ENCODE results near the gene ADGRG3.

ADGRG3 gene

DNA sequence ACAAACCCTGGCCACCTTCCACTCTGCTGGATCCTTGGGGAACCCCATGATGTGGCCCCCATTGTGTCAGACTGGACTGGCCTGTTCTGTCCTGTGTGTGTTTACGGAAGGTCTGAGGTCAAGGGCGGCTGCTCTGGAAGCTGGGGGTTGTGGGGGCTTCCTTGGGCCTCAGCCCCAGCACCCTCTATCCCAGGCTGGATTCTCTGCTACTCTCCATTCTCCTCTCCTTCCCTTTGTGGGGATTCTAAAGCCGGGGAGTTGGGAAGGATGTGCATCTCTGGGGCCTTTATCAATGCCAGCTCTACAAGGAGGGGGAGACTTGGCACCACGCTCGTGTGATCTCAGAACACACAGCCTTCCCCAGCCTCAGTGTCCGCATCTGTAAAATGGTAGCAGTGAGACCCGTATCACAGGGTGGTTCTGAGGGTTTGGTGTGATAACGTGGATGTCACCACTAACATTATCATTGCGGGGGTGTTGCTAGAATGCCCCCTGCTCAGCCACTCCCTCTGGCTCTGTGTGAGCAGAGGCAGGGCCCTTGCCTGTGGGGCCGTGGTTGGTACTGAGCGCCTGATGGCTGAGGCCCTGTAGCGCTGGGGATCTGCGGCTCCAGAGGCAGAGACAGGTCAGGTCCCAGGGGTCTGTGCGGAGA is 21.6 kb upstream of the ADGRG3 start:
- peak; percentile 41 for DNase-seq (ENCODE audit: low spot score)

- DNase-seq (ENCODE audit: low spot score) = no peak
Measured at GRCh38 chr16:57647136-57647875, 20.8 kb upstream of the ADGRG3 start.

DNA sequence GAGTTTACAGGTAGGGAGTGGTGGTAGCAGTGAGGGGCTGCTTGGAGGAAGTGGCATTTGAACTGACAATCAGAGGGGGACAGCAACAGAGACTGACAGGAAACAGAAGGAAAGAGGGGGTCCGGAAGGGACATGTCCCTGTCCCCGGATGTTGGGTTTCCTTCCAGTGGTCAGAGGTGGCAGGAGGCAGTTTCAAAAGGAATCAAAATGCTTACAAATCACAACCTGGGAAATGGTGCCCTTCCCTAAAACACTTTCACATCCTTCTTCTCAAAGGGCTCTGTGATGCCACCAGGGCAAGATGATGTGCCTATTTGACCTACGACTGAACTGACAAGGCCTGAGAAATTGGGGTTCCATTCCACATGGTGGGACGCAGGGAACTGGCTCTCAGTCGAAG is 20.0 kb upstream of the ADGRG3 start:
- no peak for DNase-seq (ENCODE audit: low spot score)

DNA sequence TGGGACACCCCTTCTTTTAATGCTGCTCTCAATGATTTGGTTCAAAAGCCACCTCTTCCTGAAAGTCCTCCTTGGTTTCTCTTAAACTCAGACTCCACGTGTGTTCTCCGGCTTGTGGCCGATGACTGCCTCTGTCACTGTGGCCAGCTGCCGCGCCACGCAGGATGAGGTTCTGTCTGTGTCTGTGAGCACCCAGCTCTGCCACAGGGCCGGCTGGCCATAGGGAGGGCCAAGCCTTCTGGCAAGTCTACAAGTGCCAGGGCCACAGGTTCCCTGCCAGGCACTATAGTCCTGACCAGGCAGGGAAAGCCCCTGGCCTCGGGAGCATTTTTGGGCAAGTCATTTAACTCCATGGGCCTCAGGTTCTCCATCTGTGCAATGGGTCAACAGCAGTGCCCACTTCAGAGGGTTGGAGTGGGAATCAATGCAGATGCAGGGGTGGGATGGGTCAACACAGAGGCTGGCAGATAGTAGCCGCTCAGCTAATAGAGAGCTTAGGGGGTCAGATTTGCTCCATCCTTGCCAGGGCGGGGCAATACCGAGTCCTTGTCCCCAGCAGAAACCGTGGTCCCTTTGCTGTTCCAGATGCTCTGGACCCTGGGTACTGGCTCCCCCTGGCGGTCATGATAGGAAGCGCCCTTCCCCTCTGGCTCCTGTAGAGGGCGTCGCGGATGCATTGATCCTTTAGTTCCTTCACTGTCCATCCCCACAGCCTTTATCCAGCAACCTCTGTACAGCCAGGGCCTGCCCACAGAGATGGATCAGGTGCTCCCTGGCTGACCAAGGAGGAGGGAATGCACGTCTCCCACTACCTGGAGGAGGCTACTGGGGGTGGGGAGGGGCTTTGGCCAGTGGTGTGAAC is 19.3 kb upstream of the ADGRG3 start:
- peak; percentile 89 for DNase-seq (ENCODE audit: low spot score)

DNA sequence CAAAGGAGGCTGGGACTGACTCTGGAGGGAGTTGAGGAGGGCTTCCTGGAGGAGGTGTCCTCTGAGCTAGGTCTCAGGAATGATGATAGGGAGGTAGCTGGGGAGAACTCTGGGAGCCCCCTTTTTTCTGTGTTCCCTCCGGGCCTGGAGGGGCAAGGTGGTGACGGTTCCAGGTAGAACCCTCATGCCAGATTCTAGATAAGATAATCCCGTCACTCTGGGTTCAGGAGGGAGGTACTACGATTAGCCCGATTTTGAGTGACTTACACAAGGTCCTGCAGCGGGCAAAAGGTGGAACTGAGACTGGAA is 18.7 kb upstream of the ADGRG3 start:
- no peak for DNase-seq (ENCODE audit: low spot score)

DNA sequence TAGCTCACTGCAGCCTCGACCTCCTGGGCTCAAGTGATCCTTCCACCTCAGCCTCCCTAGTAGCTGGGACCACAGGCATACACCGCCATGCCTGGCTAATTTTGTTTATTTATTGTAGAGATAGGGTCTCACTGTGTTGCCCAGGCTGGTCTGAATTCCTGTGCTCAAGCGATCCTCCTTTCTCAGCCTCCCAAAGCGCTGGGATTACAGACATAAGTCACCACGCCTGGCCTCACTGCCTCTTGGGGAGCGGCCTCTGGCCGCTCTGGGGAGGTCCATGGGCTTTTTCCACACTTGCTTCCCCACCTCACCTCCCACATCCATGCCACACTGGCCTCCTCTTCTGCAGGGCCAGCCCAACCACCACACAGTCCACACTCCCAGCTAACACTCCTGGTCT is 18.3 kb upstream of the ADGRG3 start:
- no peak for DNase-seq (ENCODE audit: low spot score)

DNA sequence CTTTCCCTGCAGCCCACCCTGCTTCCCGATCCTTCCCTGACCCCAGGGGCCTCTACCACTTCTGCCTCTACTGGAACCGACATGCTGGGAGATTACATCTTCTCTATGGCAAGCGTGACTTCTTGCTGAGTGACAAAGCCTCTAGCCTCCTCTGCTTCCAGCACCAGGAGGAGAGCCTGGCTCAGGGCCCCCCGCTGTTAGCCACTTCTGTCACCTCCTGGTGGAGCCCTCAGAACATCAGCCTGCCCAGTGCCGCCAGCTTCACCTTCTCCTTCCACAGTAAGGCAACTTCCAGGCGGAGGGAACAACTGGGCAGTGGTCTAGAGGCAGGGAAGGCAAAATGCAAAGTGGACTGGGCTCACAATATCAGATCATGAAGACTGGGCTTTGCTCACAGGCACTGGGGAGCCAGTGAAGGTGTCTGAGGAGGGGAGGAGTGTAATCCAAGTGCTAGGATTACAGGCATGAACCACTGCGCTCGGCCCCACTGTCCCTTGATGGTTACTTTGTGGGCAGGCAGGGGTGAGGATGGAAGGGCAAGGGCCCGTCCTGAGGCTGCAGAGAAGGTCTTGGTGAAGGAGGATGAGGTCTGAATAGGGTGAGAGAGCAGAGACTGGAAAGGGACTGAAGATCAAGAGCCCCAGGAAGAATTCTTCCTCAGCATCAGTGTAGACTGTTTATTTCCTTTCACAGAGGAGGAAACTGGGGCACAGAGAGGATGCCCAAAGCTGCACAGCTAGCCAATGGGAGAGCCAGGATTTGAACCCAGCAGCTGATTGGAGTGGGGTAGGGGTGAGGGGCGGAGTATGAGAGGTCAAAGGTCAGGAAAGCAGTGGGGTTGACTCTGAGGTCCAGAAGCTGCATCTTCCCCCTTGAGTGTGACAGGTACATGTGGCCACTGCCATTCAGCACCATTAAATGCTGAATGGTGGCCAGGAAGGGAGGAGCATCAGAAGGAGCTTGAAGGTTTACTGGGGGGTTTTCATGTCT is 16.5 kb upstream of the ADGRG3 start:
- no peak for DNase-seq (ENCODE audit: low spot score)

DNA sequence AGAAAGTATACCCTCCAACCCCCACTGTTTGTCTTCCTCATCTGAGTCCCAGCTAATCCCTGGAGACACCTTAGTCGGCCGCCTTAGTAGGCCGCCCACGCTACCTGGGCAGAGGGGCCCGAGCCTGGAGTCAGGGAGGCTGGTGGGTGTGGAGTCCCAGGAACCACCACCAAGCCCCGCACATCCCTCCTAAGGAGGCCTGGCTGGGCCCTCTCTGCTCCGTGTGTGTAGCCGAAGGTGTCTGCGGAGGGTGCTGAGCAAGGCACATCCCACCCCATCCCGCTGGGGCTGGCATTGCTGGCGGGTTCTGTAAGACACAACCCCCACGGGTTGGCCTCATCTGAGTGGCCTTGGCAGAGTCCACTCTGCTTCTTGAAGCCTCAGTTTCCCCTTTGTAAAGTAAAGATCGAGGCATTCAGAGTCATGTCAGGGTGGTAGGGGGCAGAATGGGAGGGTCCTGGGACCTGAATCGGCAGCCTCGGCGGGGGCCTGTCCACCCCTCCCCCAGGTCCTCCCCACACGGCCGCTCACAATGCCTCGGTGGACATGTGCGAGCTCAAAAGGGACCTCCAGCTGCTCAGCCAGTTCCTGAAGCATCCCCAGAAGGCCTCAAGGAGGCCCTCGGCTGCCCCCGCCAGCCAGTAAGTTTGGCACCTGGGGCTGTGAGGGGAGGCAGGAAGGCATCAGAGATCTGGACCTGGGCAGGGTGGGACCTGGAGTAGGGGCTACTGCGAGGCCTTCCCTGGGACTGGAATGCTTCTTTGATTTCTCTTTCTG is 15.2 kb upstream of the ADGRG3 start:
- DNase-seq (ENCODE audit: low spot score) = no peak

GRCh38 chr16:57653936-57654335 is 14.2 kb upstream of the ADGRG3 start:
- DNase-seq (ENCODE audit: low spot score) = no peak

DNA sequence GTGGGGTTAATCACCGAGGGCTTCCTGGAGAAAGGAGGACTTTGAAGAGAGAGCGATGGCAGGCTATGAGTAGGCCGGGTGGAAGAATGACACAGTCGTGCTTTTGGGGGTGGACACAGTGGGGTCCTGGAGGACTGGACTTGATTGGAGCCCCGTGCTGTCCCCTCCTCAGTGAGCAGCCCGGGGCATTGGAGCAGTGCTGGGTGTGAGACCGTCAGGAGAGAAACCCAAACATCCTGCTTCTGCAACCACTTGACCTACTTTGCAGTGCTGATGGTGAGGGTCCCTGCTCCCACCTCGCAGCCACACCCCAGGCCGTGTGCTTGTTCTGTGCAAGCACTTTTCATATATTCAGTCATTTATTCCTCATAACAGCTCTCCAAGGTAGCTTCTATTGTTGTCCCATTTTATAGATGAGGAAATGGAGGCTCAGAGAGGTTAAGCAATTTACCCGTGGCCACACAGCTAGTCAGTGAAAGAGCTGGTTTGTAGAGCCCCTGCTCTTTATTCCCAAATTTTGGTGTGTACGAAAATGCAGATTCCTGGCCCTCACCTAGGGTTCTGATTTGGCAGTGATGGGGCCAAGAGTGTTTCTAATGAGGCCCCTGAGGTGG is 11.7 kb upstream of the ADGRG3 start:
- DNase-seq (ENCODE audit: low spot score) = no peak

GRCh38 chr16:57657228-57657627 is 10.9 kb upstream of the ADGRG3 start:
- DNase-seq (ENCODE audit: low spot score) = no peak

GRCh38 chr16:57658130-57658877 is 9.8 kb upstream of the ADGRG3 start:
- DNase-seq (ENCODE audit: low spot score) = no peak

DNA sequence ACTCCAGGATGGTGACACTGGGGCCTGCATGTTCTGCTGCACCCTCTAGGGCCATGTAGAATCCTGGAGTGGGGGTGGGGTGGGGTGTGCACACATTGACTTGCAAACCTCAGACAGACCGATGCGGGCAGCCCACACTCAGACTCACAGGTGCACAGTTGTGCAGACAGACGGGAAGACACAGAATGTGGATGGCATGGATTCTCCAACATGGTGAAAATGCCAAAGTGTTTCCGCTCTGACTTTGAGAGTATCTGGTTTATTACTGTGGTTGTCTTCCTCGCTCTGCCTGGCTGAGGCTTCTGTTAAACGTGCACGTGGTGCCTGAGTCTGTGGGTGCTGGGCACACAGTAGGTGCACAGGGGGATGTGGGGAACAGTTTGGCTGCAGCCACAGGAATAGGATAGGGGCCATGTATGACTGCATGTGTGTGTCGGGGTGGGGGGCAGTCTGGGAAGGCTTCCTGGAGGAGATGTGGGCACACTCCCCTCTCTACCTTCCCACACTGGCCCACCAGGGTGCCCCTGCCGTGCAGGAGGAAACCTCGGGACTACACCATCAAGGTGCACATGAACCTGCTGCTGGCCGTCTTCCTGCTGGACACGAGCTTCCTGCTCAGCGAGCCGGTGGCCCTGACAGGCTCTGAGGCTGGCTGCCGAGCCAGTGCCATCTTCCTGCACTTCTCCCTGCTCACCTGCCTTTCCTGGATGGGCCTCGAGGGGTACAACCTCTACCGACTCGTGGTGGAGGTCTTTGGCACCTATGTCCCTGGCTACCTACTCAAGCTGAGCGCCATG is 9.0 kb upstream of the ADGRG3 start:
- no peak for DNase-seq (ENCODE audit: low spot score)

GRCh38 chr16:57660715-57661463 is 7.2 kb upstream of the ADGRG3 start:
- DNase-seq (ENCODE audit: low spot score) = no peak

DNA sequence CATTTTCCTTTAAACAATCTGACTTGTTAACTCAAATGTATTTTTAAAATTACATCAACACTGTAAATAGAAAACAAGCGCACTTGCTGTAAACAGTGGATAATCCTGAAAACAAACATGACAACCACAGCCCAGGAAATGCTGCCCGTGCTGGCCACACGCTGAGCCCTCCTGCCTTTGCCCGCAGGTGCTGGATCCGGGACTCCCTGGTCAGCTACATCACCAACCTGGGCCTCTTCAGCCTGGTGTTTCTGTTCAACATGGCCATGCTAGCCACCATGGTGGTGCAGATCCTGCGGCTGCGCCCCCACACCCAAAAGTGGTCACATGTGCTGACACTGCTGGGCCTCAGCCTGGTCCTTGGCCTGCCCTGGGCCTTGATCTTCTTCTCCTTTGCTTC is 6.6 kb upstream of the ADGRG3 start:
- DNase-seq (ENCODE audit: low spot score) = no peak

DNA sequence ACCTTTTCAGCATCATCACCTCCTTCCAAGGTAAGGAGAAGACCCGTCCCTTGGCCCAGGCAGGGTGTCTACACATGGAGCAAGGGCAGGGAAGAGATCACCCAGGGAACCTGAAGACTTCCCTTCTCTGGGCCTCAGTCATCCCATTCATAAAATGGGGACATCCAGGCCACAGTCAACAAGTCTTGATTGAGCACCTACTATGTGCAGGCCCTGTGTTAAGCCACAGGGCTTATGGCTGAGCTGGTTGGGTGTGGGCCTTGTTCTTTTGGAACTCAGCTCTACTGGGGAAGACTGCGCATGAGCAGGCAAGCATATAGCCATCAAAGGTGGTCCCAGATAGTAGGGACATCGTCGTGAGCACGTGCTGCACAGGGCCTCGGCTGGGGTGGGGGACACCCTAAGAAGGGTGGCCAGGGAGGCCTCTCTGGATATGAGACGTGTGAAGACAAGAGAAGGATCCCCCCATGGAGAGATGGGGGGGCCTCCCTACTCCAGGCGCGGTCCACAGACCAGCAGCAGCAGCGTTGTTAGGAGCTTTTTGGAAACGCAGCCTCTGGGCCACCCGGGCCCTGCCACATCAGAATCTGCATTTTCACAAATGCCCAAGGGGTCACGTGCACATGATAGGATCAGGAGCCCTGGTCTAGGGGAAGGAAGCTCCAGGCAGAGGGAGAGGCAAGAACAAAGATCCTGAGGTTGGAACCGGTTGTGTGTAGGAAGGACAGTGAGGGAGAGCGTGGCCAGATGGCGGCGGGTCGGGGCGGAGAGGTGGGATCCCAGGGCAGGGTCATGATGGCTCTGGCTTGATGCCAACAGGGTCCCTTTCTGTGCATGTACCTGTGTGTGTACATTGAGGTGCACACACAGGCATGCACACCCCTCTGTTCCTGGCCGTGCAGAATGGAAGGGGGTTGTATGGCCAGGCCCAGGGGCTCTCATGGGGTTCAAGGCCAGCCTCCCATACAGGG is 5.9 kb upstream of the ADGRG3 start:
- no peak for DNase-seq (ENCODE audit: low spot score)

DNA sequence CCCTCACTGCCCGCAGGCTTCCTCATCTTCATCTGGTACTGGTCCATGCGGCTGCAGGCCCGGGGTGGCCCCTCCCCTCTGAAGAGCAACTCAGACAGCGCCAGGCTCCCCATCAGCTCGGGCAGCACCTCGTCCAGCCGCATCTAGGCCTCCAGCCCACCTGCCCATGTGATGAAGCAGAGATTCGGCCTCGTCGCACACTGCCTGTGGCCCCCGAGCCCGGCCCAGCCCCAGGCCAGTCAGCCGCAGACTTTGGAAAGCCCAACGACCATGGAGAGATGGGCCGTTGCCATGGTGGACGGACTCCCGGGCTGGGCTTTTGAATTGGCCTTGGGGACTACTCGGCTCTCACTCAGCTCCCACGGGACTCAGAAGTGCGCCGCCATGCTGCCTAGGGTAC is 4.7 kb upstream of the ADGRG3 start:
- DNase-seq (ENCODE audit: low spot score) = no peak

Measured in CD4-positive, alpha-beta T cell treated with Interleukin-2 at 100 ng/mL for 4 hours (primary cell).